Lung (tissue), 12 donors: ENCODE measurements around the gene KLHDC4. TPM values are rescaled to one million over a fixed set of nuclear protein-coding genes. Genes with fewer than 3 reads are reported as not detected.

Experiments
- ATAC-seq: fragments of 200-7000 bp; cut with Tn5 transposase; one replicate; pipeline ENCODE4 v1.9.1; 2020; ENCODE audit warnings: moderate number of reproducible peaks; ENCODE audit not compliant: insufficient read depth, low FRiP score
- DNase-seq, 3 donors: peaks; one replicate each; pipeline ENCODE4 v3.0.0-alpha.2; 2013 to 2017
- H3K27ac ChIP-seq, 2 donors: one replicate each; pipeline ENCODE4 v1.5.1; 2013; ENCODE audit warnings: mild to moderate bottlenecking in 2 of 2, moderate library complexity in 2 of 2, control low read depth in 1 of 2, inconsistent platforms in 1 of 2, low read depth in 1 of 2, low read length in 1 of 2
- H3K27me3 ChIP-seq, 3 donors: one replicate each; pipeline ENCODE4 v1.5.1; 2013; ENCODE audit warnings: low read length in 2 of 3; ENCODE audit not compliant: control insufficient read depth in 3 of 3, insufficient read depth in 3 of 3
- H3K36me3 ChIP-seq, 4 donors: one replicate each; pipeline ENCODE4 v1.5.1; 2013; ENCODE audit warnings: low read length in 4 of 4, mild to moderate bottlenecking in 1 of 4, moderate library complexity in 1 of 4; ENCODE audit not compliant: control insufficient read depth in 4 of 4, insufficient read depth in 4 of 4
- H3K4me1 ChIP-seq, 5 donors: one replicate each; pipeline ENCODE4 v1.5.1; 2013; ENCODE audit warnings: low read length in 5 of 5, mild to moderate bottlenecking in 2 of 5, moderate library complexity in 1 of 5; ENCODE audit not compliant: control insufficient read depth in 5 of 5, insufficient read depth in 5 of 5
- H3K4me3 ChIP-seq: one replicate; pipeline ENCODE4 v1.5.1; 2013; ENCODE audit warnings: mild to moderate bottlenecking, control low read depth, moderate library complexity
- H3K9ac ChIP-seq, 2 donors: one replicate each; pipeline ENCODE4 v1.5.1; 2013; ENCODE audit warnings: low read length in 2 of 2, control low read depth in 1 of 2; ENCODE audit not compliant: insufficient read depth in 1 of 2
- H3K9me3 ChIP-seq, 4 donors: one replicate each; pipeline ENCODE4 v1.5.1; 2013; ENCODE audit warnings: low read length in 3 of 4, mild to moderate bottlenecking in 1 of 4, moderate library complexity in 1 of 4; ENCODE audit not compliant: control insufficient read depth in 4 of 4, insufficient read depth in 3 of 4
- CTCF ChIP-seq: IDR thresholded peaks from 2 replicates; pipeline ENCODE4 v1.5.1; 2012; ENCODE audit warnings: mild to moderate bottlenecking; ENCODE audit errors: control extremely low read depth, extremely low read depth
- WGBS, 2 donors: extraction: QIAGEN DNeasy Blood & Tissue Kit; methylation state at CpG; one replicate each; pipeline ENCODE4 v1.1.7; 2013; 5-methylcytosine and 5-hydroxymethylcytosine counted together
- polyA plus RNA-seq, 2 donors: library from polyadenylated mRNA; stranded (reverse); fragments of 200-250 nt; gene quantifications; one replicate each; pipeline ENCODE4 v1.2.1, GENCODE V29; 2013
- total RNA-seq, 2 donors: library from RNA; depleted of rRNA in 1 of 2; stranded (reverse); fragments of >200 nt in 1 of 2; gene quantifications; one replicate each; pipeline ENCODE4 v1.2.1, GENCODE V29; 2014 to 2021
- donor health status: control.
- donor health status: control.
- donor health status: Bipolar disorder and iron deficiency.
- donor health status: healthy.
- donor health status: DM: yes; HTN: yes; CAD: no.

The KLHDC4 gene
- total and polyA plus RNA-seq, 4 donors = 23.3 to 48.4 (median 38.4) TPM

GRCh38 chr16:87747626-87748414, 18.0 kb downstream of the KLHDC4 start:
- Histone ChIP-seq H3K9me3 (no peaks in the 10 kb centered on the region), H3K4me3 (no peak overlapping the region), H3K36me3 (peaks cover 12 to 49% (median 25%) of the 10 kb centered on the region in 4 donors), H3K27me3 (no peaks in the 10 kb centered on the region), H3K27ac (no peak overlapping the region), H3K4me1 (no peaks in the 10 kb centered on the region), H3K9ac (no peak overlapping the region)
- 70 to 87% methylated on average over 22 of the region's 22 CpGs for WGBS, 2 donors
- no peak for TF ChIP-seq CTCF
- DNase-seq (no peak), ATAC-seq (no peak)

GRCh38 chr16:87746178-87746577, 19.6 kb downstream of the KLHDC4 start:
- 93 to 96% methylated on average over 8 of the region's 8 CpGs for WGBS, 2 donors
- H3K9me3 ChIP-seq = no peaks in the 10 kb centered on the region
- no peak for TF ChIP-seq CTCF
- peaks cover 9 to 50% (median 26%) of the 10 kb centered on the region in 4 donors for H3K36me3 ChIP-seq
- H3K27me3 ChIP-seq = no peaks in the 10 kb centered on the region
- DNase-seq (no peak), ATAC-seq (no peak)
- no peak overlapping the region for H3K9ac ChIP-seq
- no peak overlapping the region for H3K27ac ChIP-seq
- no peak overlapping the region for H3K4me3 ChIP-seq
- no peaks in the 10 kb centered on the region for H3K4me1 ChIP-seq

- peaks cover 9 to 47% (median 22%) of the 10 kb centered on the region in 4 donors for H3K36me3 ChIP-seq
- no peaks in the 10 kb centered on the region for H3K9me3 ChIP-seq
- no peak for DNase-seq
- H3K4me1 ChIP-seq = no peaks in the 10 kb centered on the region
- H3K27me3 ChIP-seq = no peaks in the 10 kb centered on the region
- no peak overlapping the region for H3K4me3 ChIP-seq
- H3K9ac ChIP-seq = no peak overlapping the region
- no peak for TF ChIP-seq CTCF
- H3K27ac ChIP-seq = no peak overlapping the region
- WGBS, 2 donors = 92 to 94% methylated on average over 25 of the region's 25 CpGs
- no peak for ATAC-seq
These were observed 20.9 kb downstream of the KLHDC4 start for GRCh38 chr16:87744750-87745514.
